AG10803 (cell line): ENCODE measurements around the gene ZIC3.
A peak's percentile ranks its signal among the peaks of the same experiment; 100 is the strongest.
"Not testable (repeated sequence)": the region's sequence is repeated elsewhere in the genome, so short reads cannot be mapped to it uniquely, and the experiment has no call there.

ENCODE experiments used
- DNase-seq: peaks from one replicate; pipeline ENCODE4 v3.0.0; 2010; ENCODE audit warnings: low read depth
- H3K4me3 ChIP-seq: 2 replicates; pipeline ENCODE4 v1.5.1; 2011; ENCODE audit warnings: mild to moderate bottlenecking, low read length, control low read depth
- CTCF ChIP-seq: conservative IDR thresholded peaks from 2 replicates; pipeline ENCODE4 v1.5.1; 2011; ENCODE audit warnings: mild to moderate bottlenecking, low read length, control low read depth, inconsistent platforms

ZIC3 gene

GRCh38 chrX:137549851-137550664 is 15.9 kb upstream of the ZIC3 start:
- TF ChIP-seq CTCF, result no peak
- no peak overlapping the region for H3K4me3 ChIP-seq

GRCh38 chrX:137550665-137551261 is 15.2 kb upstream of the ZIC3 start:
- H3K4me3 ChIP-seq, result no peak overlapping the region
- TF ChIP-seq CTCF, result no peak
- no peak for DNase-seq

More at GRCh38 chrX:137549851-137550664, 15.9 kb upstream of the ZIC3 start:
- no peak for DNase-seq

GRCh38 chrX:137552098-137552497 is 13.8 kb upstream of the ZIC3 start:
- not testable (repeated sequence) for DNase-seq, H3K4me3 ChIP-seq

- no peak for DNase-seq
- TF ChIP-seq CTCF, result no peak
- no peak overlapping the region for H3K4me3 ChIP-seq
Observed at GRCh38 chrX:137562096-137562495, 3.8 kb upstream of the ZIC3 start.

GRCh38 chrX:137563681-137564651 is 2.0 kb upstream of the ZIC3 start:
- H3K4me3 ChIP-seq, result no peak overlapping the region
- DNase-seq, result no peak
- no peak for TF ChIP-seq CTCF

GRCh38 chrX:137565318-137565904 is 516 bp upstream of the ZIC3 start:
- no peak for TF ChIP-seq CTCF
- peak overlapping the region; percentile 24; the same call in 1 of the 2 replicates for H3K4me3 ChIP-seq
- DNase-seq, result no peak
